Lower leg skin (tissue), 3 donors: ENCODE data around the gene DENND1A.

ENCODE experiments used
- POLR2A ChIP-seq, 2 donors: fragments of 450-650 bp; IDR thresholded peaks; one replicate each; pipeline ENCODE4 v1.6.1; 2016 to 2017; ENCODE audit warnings: antibody characterized with exemption in 2 of 2, mild to moderate bottlenecking in 1 of 2, moderate library complexity in 1 of 2
- TF ChIP-seq, protein P1 (sequence below), 3 donors: fragments of 450-650 bp; IDR thresholded peaks; one replicate each; pipeline ENCODE4 v1.5.1; 2016; ENCODE audit warnings: antibody characterized with exemption in 3 of 3, mild to moderate bottlenecking in 3 of 3, moderate library complexity in 2 of 3

DNA sequence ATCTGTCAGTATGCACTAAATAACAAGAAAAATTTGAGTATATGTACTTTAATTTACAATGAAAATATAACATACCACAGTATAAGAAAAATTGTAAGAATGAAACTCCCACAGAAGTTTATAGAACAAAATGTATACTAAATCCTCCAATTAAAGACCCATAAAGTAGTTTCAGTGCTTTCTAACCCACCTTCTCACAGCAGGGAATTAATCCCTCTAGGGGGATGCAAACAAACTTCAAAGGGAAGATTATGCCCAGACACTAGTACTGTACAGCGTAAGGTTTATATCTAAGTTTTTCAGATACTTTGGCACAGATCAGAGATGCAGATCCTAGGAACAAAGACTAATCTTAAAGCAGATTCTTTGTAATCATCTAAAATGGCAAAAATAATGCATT is 57.2 kb downstream of the DENND1A start:
- TF ChIP-seq, protein P1, sequence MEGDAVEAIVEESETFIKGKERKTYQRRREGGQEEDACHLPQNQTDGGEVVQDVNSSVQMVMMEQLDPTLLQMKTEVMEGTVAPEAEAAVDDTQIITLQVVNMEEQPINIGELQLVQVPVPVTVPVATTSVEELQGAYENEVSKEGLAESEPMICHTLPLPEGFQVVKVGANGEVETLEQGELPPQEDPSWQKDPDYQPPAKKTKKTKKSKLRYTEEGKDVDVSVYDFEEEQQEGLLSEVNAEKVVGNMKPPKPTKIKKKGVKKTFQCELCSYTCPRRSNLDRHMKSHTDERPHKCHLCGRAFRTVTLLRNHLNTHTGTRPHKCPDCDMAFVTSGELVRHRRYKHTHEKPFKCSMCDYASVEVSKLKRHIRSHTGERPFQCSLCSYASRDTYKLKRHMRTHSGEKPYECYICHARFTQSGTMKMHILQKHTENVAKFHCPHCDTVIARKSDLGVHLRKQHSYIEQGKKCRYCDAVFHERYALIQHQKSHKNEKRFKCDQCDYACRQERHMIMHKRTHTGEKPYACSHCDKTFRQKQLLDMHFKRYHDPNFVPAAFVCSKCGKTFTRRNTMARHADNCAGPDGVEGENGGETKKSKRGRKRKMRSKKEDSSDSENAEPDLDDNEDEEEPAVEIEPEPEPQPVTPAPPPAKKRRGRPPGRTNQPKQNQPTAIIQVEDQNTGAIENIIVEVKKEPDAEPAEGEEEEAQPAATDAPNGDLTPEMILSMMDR (IDR thresholded peaks at IDR 0.05), result no peak
- TF ChIP-seq POLR2A (IDR thresholded peaks at IDR 0.05), result no peak
